A549 (cell line): Measurements from ENCODE around the gene NOX3. TPM values are rescaled to one million over a fixed set of nuclear protein-coding genes. Genes with fewer than 3 reads are reported as not detected.
"Not testable (repeated sequence)": the region's sequence is repeated elsewhere in the genome, so short reads cannot be mapped to it uniquely, and the experiment has no call there.

Source experiments
- ATAC-seq, 2 experiments: fragments of 200-7000 bp in 1 of 2; fragments of >200 bp in 1 of 2; cut with Nextera tagmentation in 1 of 2; cut with Tn5 transposase in 1 of 2; 3 replicates each; pipeline versions ENCODE4 v1.8.0 to v1.9.1; 2018 to 2020; ENCODE audit warnings: mild to moderate bottlenecking in 1 of 2, moderate library complexity in 1 of 2
- CTCF ChIA-PET: fragments of 300-600 bp; sonication (Branson Sonifier 250); formaldehyde crosslinking; extraction: SDS; loops from one replicate; lab custom pipeline; 2021; ENCODE audit warnings: antibody characterized with exemption, inconsistent platforms; lab: Yijun Ruan, JAX
- POLR2A ChIA-PET: fragments of 350-600 bp; formaldehyde crosslinking; extraction: SDS; loops from one replicate; lab custom pipeline; 2021; ENCODE audit warnings: antibody characterized with exemption, inconsistent platforms; lab: Yijun Ruan, JAX
- DNase-seq, 2 experiments: peaks; one replicate each; pipeline versions ENCODE4 v3.0.0 to v3.0.0-alpha.2; 2011 to 2016; ENCODE audit warnings: low read depth in 1 of 2, low spot score in 1 of 2
- FAIRE-seq: peaks from 2 replicates; lab custom pipeline; 2011; peaks lifted over from hg19 to GRCh38; lab: Jason Lieb, UNC
- H3K27ac ChIP-seq, 2 experiments: fragments of >200 bp; sonication (Bioruptor Twin); formaldehyde crosslinking; 3 replicates each; pipeline ENCODE4 v1.5.1; 2016 to 2017
- H3K4me1 ChIP-seq: fragments of >200 bp; sonication (Bioruptor Twin); formaldehyde crosslinking; 3 replicates; pipeline ENCODE4 v1.6.1; 2016
- H3K4me2 ChIP-seq: fragments of >200 bp; sonication (Bioruptor Twin); formaldehyde crosslinking; 3 replicates; pipeline ENCODE4 v1.6.1; 2016
- H3K4me3 ChIP-seq: fragments of >200 bp; sonication (Bioruptor Twin); formaldehyde crosslinking; 3 replicates; pipeline ENCODE4 v1.5.1; 2016
- H3K9me3 ChIP-seq: fragments of >200 bp; sonication (Bioruptor Twin); formaldehyde crosslinking; 3 replicates; pipeline ENCODE4 v1.6.1; 2016
- BHLHE40 ChIP-seq: IDR thresholded peaks from 2 replicates; pipeline ENCODE4 v1.6.1; 2012; ENCODE audit warnings: low read depth, low read length, inconsistent platforms
- CHD2 ChIP-seq: fragments of 150-350 bp; IDR thresholded peaks from 2 replicates; pipeline ENCODE4 v1.6.1; 2014; ENCODE audit warnings: low read length; ENCODE audit not compliant: partially characterized antibody
- EP300 ChIP-seq, 2 experiments: fragments of >200 bp; sonication (Bioruptor Twin); formaldehyde crosslinking; IDR thresholded peaks; 2 replicates in 1 of 2; 3 replicates in 1 of 2; pipeline ENCODE4 v1.6.1; 2016 to 2017
- FOSB ChIP-seq: fragments of 250-450 bp; sonication (Bioruptor Pico); IDR thresholded peaks from 2 replicates; pipeline ENCODE4 v1.5.0; 2020; ENCODE audit warnings: mild to moderate bottlenecking, moderate library complexity
- GATA3 ChIP-seq: IDR thresholded peaks from 2 replicates; pipeline ENCODE4 v1.6.1; 2012; ENCODE audit warnings: borderline replicate concordance
- HEYL ChIP-seq: fragments of 250-450 bp; sonication (Bioruptor Pico); IDR thresholded peaks from 2 replicates; pipeline ENCODE4 v1.8.0; 2021; ENCODE audit warnings: mild to moderate bottlenecking, moderate library complexity
- HMGXB4 ChIP-seq: fragments of 250-450 bp; sonication (Bioruptor Pico); IDR thresholded peaks from 2 replicates; pipeline ENCODE4 v1.5.0; 2021; ENCODE audit warnings: mild to moderate bottlenecking, moderate library complexity, borderline replicate concordance
- HOXB5 ChIP-seq: fragments of 250-450 bp; sonication (Bioruptor Pico); IDR thresholded peaks from 2 replicates; pipeline ENCODE4 v1.5.0; 2020; ENCODE audit warnings: mild to moderate bottlenecking, moderate library complexity
- JUN ChIP-seq, 2 experiments: fragments of >200 bp; sonication (Bioruptor Twin); formaldehyde crosslinking; IDR thresholded peaks; 2 replicates in 1 of 2; 3 replicates in 1 of 2; pipeline ENCODE4 v1.6.1; 2016 to 2017
- KDM1A ChIP-seq: fragments of 200-600 bp; sonication (generic); IDR thresholded peaks from 2 replicates; pipeline ENCODE4 v1.6.1; 2016; ENCODE audit warnings: low read depth, mild to moderate bottlenecking
- MAX ChIP-seq: IDR thresholded peaks from 2 replicates; pipeline ENCODE4 v1.6.1; 2012
- MAZ ChIP-seq: fragments of 150-350 bp; IDR thresholded peaks from 2 replicates; pipeline ENCODE4 v1.6.1; 2014; ENCODE audit warnings: antibody characterized with exemption, low read depth, low read length, borderline replicate concordance
- MYC ChIP-seq: IDR thresholded peaks from 2 replicates; pipeline ENCODE4 v1.6.1; 2012; ENCODE audit warnings: mild to moderate bottlenecking, inconsistent platforms, low read length, improper control_type of control experiment, borderline replicate concordance
- NFE2L2 ChIP-seq: fragments of 150-350 bp; conservative IDR thresholded peaks from 2 replicates; pipeline ENCODE4 v1.6.1; 2014; ENCODE audit warnings: low read length
- NR3C1 ChIP-seq: fragments of >200 bp; sonication (Bioruptor Twin); formaldehyde crosslinking; IDR thresholded peaks from 3 replicates; pipeline ENCODE4 v1.6.1; 2017
- PHF8 ChIP-seq: fragments of 200-600 bp; sonication (generic); IDR thresholded peaks from 2 replicates; pipeline ENCODE4 v1.6.1; 2016; ENCODE audit warnings: low read depth, mild to moderate bottlenecking, antibody characterized with exemption, moderate library complexity, borderline replicate concordance
- POLR2A ChIP-seq: IDR thresholded peaks from 2 replicates; pipeline ENCODE4 v1.6.1; 2012; ENCODE audit warnings: mild to moderate bottlenecking, low read length
- POLR2AphosphoS2 ChIP-seq: conservative IDR thresholded peaks from 2 replicates; pipeline ENCODE4 v1.6.1; 2012; ENCODE audit warnings: low read length, improper control_type of control experiment, inconsistent platforms
- RCOR1 ChIP-seq: fragments of 150-350 bp; IDR thresholded peaks from 2 replicates; pipeline ENCODE4 v1.6.1; 2014; ENCODE audit warnings: antibody characterized with exemption, low read length, low read depth
- TP53 ChIP-seq: fragments of 250-450 bp; sonication (Bioruptor Pico); IDR thresholded peaks from 2 replicates; pipeline ENCODE4 v1.5.0; 2021; ENCODE audit warnings: mild to moderate bottlenecking, moderate library complexity
- ZC3H11A ChIP-seq: fragments of 450-650 bp; IDR thresholded peaks from 2 replicates; pipeline ENCODE4 v1.6.1; 2014; ENCODE audit warnings: antibody characterized with exemption, mild to moderate bottlenecking
- ZFP36 ChIP-seq: fragments of 450-650 bp; IDR thresholded peaks from 2 replicates; pipeline ENCODE4 v1.6.1; 2014; ENCODE audit warnings: borderline replicate concordance; ENCODE audit not compliant: partially characterized antibody
- WGBS: methylation state at CpG from one replicate; pipeline ENCODE4 v1.1.6; 2017; ENCODE audit errors: missing lambda C conversion rate; 5-methylcytosine and 5-hydroxymethylcytosine counted together
- polyA plus RNA-seq, 4 experiments: library from polyadenylated mRNA; depleted of rRNA in 3 of 4; stranded (reverse); fragments of >200 nt; fragmentation: RNase III in 1 of 4; extraction: RNeasy Plus Mini Kit Qiagen cat#74134 plus additional on column Dnase treatment in 1 of 4; gene quantifications; 2 replicates in 3 of 4; 3 replicates in 1 of 4; pipeline ENCODE4 v1.2.3, GENCODE V29; 2011 to 2017
- TF ChIP-seq, protein P1 (sequence below): fragments of >200 bp; sonication (Bioruptor Twin); formaldehyde crosslinking; IDR thresholded peaks from 3 replicates; pipeline ENCODE4 v1.6.1; 2016
- TF ChIP-seq, protein P2 (sequence below): fragments of >200 bp; sonication (Bioruptor Twin); formaldehyde crosslinking; IDR thresholded peaks from 3 replicates; pipeline ENCODE4 v1.5.1; 2016

The NOX3 gene
- polyA plus RNA-seq, 2 of the 4 experiments (the other 2 are of a cell fraction): not detected

GRCh38 chr6:155472886-155473285 lies 17.2 kb upstream of the NOX3 start:
- no peak overlapping the region for H3K4me2 ChIP-seq
- ChIA-PET CTCF (no interaction called here), POLR2A (no interaction called here)
- ATAC-seq (no peak), FAIRE-seq (no peak), DNase-seq (no peak)
- H3K27ac ChIP-seq: no peak overlapping the region
- WGBS: 17% methylated on average over 1 of the region's 1 CpG
- no peak for TF ChIP-seq NFE2L2
- TF ChIP-seq PHF8: no peak
- no peak for TF ChIP-seq ZFP36
- no peak for TF ChIP-seq ZC3H11A
- no peak for TF ChIP-seq MAZ
- TF ChIP-seq RCOR1: no peak
- no peak for TF ChIP-seq JUN (IDR thresholded peaks at IDR 0.05)
- TF ChIP-seq EP300 (IDR thresholded peaks at IDR 0.05): no peak
- TF ChIP-seq, protein P1, sequence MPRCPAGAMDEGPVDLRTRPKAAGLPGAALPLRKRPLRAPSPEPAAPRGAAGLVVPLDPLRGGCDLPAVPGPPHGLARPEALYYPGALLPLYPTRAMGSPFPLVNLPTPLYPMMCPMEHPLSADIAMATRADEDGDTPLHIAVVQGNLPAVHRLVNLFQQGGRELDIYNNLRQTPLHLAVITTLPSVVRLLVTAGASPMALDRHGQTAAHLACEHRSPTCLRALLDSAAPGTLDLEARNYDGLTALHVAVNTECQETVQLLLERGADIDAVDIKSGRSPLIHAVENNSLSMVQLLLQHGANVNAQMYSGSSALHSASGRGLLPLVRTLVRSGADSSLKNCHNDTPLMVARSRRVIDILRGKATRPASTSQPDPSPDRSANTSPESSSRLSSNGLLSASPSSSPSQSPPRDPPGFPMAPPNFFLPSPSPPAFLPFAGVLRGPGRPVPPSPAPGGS: no peak
- no peak for TF ChIP-seq POLR2AphosphoS2
- TF ChIP-seq NR3C1: no peak
- TF ChIP-seq CHD2: no peak
- no peak for TF ChIP-seq GATA3
- TF ChIP-seq KDM1A: no peak
- no peak for TF ChIP-seq HEYL (CRISPR knock-in tag)
- no peak for TF ChIP-seq BHLHE40
- H3K4me3 ChIP-seq: no peak overlapping the region
- H3K4me1 ChIP-seq: no peaks in the 10 kb centered on the region
- peaks cover 2% of the 10 kb centered on the region; the same call in 1 of the 3 replicates for H3K9me3 ChIP-seq

- H3K4me3 ChIP-seq, ATAC-seq, H3K27ac ChIP-seq, H3K4me1 ChIP-seq, DNase-seq, H3K9me3 ChIP-seq, CTCF ChIA-PET, POLR2A ChIA-PET, FAIRE-seq, H3K4me2 ChIP-seq: not testable (repeated sequence)
- 69% methylated on average over 5 of the region's 5 CpGs for WGBS
Observed at GRCh38 chr6:155470979-155471616, 15.5 kb upstream of the NOX3 start.

GRCh38 chr6:155468543-155468942 lies 12.9 kb upstream of the NOX3 start:
- CTCF ChIA-PET, DNase-seq, H3K4me3 ChIP-seq, H3K4me2 ChIP-seq, POLR2A ChIA-PET, H3K4me1 ChIP-seq, H3K9me3 ChIP-seq, ATAC-seq, H3K27ac ChIP-seq, FAIRE-seq: not testable (repeated sequence)
- 79% methylated on average over 3 of the region's 3 CpGs for WGBS

DNA sequence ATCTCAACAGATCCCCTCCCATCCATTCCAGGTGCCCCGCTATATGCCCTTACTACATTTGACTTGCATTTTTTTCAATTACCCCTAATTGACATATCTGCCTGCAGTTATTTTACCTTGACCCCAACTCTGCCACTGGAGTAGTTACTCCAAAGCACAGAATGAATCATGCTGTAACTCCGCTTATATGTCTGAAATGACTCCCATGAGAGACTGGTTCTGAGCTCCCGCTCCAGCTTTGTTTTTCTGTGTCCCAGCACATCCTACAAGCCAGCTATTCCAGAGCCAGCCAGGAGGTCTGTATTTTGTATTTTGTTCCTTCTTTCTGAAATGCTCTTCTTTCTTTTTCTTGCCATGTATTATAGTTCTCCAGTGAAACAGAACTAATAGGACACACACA lies 10.9 kb upstream of the NOX3 start:
- ChIA-PET POLR2A (no interaction called here), CTCF (no interaction called here)
- no peak for FAIRE-seq
- H3K4me1 ChIP-seq: no peaks in the 10 kb centered on the region
- H3K9me3 ChIP-seq: peaks cover 2% of the 10 kb centered on the region; the same call in 1 of the 3 replicates
- no peak overlapping the region for H3K4me2 ChIP-seq
- no peak for ATAC-seq
- no peak overlapping the region for H3K27ac ChIP-seq
- 84% methylated on average over 3 of the region's 3 CpGs for WGBS
- H3K4me3 ChIP-seq: no peak overlapping the region
- no peak for DNase-seq
- TF ChIP-seq FOSB (CRISPR knock-in tag): no peak
- no peak for TF ChIP-seq POLR2A
- no peak for TF ChIP-seq HOXB5 (CRISPR knock-in tag)
- no peak for TF ChIP-seq TP53 (CRISPR knock-in tag)
- TF ChIP-seq KDM1A: no peak
- TF ChIP-seq, protein P2, sequence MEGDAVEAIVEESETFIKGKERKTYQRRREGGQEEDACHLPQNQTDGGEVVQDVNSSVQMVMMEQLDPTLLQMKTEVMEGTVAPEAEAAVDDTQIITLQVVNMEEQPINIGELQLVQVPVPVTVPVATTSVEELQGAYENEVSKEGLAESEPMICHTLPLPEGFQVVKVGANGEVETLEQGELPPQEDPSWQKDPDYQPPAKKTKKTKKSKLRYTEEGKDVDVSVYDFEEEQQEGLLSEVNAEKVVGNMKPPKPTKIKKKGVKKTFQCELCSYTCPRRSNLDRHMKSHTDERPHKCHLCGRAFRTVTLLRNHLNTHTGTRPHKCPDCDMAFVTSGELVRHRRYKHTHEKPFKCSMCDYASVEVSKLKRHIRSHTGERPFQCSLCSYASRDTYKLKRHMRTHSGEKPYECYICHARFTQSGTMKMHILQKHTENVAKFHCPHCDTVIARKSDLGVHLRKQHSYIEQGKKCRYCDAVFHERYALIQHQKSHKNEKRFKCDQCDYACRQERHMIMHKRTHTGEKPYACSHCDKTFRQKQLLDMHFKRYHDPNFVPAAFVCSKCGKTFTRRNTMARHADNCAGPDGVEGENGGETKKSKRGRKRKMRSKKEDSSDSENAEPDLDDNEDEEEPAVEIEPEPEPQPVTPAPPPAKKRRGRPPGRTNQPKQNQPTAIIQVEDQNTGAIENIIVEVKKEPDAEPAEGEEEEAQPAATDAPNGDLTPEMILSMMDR: no peak
- no peak for TF ChIP-seq NFE2L2
- TF ChIP-seq, protein P1: no peak
- no peak for TF ChIP-seq MYC
- TF ChIP-seq EP300 (IDR thresholded peaks at IDR 0.05): no peak
- TF ChIP-seq MAX: no peak
- TF ChIP-seq ZC3H11A: no peak
- TF ChIP-seq PHF8: no peak
- no peak for TF ChIP-seq HMGXB4 (CRISPR knock-in tag)
